NCI-H146 (cell line): ENCODE data around the gene AHI1.
"Not testable (repeated sequence)": the region's sequence is repeated elsewhere in the genome, so short reads cannot be mapped to it uniquely, and the experiment has no call there.

Experiments
- DNase-seq: peaks from one replicate; lab custom pipeline; 2025; lab: John Stamatoyannopoulos, UW

AHI1 gene

GRCh38 chr6:135261872-135262725 lies 235.4 kb downstream of the AHI1 start:
- DNase-seq = no peak

GRCh38 chr6:135260612-135261011 lies 236.9 kb downstream of the AHI1 start:
- DNase-seq = no peak

- no peak for DNase-seq
These were observed 238.6 kb downstream of the AHI1 start for GRCh38 chr6:135258970-135259369.

GRCh38 chr6:135257631-135258405 lies 239.7 kb downstream of the AHI1 start:
- DNase-seq = no peak

- no peak for DNase-seq
These were observed 240.7 kb downstream of the AHI1 start for GRCh38 chr6:135256866-135257265.

GRCh38 chr6:135254471-135254870 lies 243.1 kb downstream of the AHI1 start:
- peak; percentile 40 for DNase-seq

- DNase-seq = peak; percentile 95
These were observed 245.8 kb downstream of the AHI1 start for GRCh38 chr6:135251498-135252441.

GRCh38 chr6:135250751-135251497 lies 246.6 kb downstream of the AHI1 start:
- DNase-seq = peak; percentile 90

- peak; percentile 47 for DNase-seq
These were observed 247.3 kb downstream of the AHI1 start for GRCh38 chr6:135250234-135250633.

- not testable (repeated sequence) for DNase-seq
These were observed 251.0 kb downstream of the AHI1 start for GRCh38 chr6:135246412-135247012.

- DNase-seq = no peak
These were observed 252.7 kb downstream of the AHI1 start for GRCh38 chr6:135244805-135245204.

GRCh38 chr6:135243871-135244796 lies 253.4 kb downstream of the AHI1 start:
- DNase-seq = no peak

GRCh38 chr6:135240711-135241110 lies 256.8 kb downstream of the AHI1 start:
- DNase-seq = no peak

GRCh38 chr6:135236732-135237131 lies 260.8 kb downstream of the AHI1 start:
- no peak for DNase-seq

GRCh38 chr6:135236319-135236718 lies 261.2 kb downstream of the AHI1 start:
- DNase-seq = no peak

- DNase-seq = no peak
These were observed 261.8 kb downstream of the AHI1 start for GRCh38 chr6:135235716-135236115.

- DNase-seq = no peak
These were observed 263.1 kb downstream of the AHI1 start for GRCh38 chr6:135234492-135234780.

- peak; percentile 75 for DNase-seq
These were observed 263.7 kb downstream of the AHI1 start for GRCh38 chr6:135233686-135234491.
